ACHN (cell line): ENCODE results near the gene VEGFB.

Experiments
- DNase-seq: peaks from one replicate; pipeline ENCODE4 v3.0.0-alpha.2; 2015
- in situ Hi-C: cut with HindIII; loops from 2 replicates; pipeline ENCODE4 v1.10.0; 2017; ENCODE audit warnings: low sequenced_read_pairs, low pct_ligation_motif_present, low pct_unique_long_range_greater_than_20kb

The VEGFB gene

GRCh38 chr11:64284962-64285884, 50.8 kb downstream of the VEGFB start, which contains the start of gene GPR137:
Gene GPR137, plus strand, starts transcription at chr11:64285848. Its CDS starts 677 bp downstream, at chr11:64286525.
- DNase-seq, result peak; percentile 74

GRCh38 chr11:64285885-64286800, 51.8 kb downstream of the VEGFB start:
- in situ Hi-C loops, result no loop called here
- peak; percentile 28 for DNase-seq

More at GRCh38 chr11:64284962-64285884, 50.8 kb downstream of the VEGFB start, which contains the start of gene GPR137:
- in situ Hi-C loops, result no loop called here

DNA sequence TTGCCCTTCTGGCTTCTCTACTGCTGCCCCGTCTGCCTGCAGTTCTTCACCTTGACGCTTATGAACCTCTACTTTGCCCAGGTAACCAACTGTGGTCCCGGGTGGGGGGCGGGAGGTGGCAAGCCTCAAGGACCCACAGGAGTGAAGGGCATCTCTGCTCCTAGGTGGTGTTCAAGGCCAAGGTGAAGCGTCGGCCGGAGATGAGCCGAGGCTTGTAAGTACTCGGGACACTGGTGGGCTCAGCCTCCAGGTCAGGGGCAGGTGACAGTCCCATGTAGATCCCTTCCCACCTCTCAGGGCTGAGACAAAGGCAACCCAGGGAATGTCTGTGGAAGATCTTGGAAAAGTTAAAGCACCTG, 52.4 kb downstream of the VEGFB start:
- DNase-seq, result no peak
- in situ Hi-C loops, result no loop called here

- DNase-seq, result no peak
- in situ Hi-C loops, result no loop called here
Measured at GRCh38 chr11:64287676-64288352, 53.4 kb downstream of the VEGFB start.

DNA sequence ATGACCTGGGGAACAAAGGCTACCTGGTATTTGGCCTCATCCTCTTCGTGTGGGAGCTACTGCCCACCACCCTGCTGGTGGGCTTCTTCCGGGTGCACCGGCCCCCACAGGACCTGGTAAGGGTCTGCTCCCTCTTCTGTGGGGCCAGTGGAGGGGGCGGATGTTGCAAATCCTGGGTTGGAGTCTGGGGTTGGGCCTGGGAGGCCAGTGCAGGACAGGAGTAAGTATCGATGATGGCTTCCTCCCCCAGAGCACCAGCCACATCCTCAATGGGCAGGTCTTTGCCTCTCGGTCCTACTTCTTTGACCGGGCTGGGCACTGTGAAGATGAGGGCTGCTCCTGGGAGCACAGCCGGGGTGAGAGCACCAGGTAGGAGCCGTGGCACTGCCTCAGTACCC, 54.0 kb downstream of the VEGFB start:
- in situ Hi-C loops, result no loop called here
- no peak for DNase-seq
